Liver (tissue), 9 donors: ENCODE measurements around the gene NCAM1. TPM values are rescaled to one million over a fixed set of nuclear protein-coding genes. Genes with fewer than 3 reads are reported as not detected.

Experiments used
- DNase-seq: peaks from one replicate; pipeline ENCODE4 v3.0.0-alpha.2; 2017; ENCODE audit warnings: low spot score
- H3K27ac ChIP-seq, 2 donors: one replicate each; pipeline ENCODE4 v1.7.0; 2013; ENCODE audit warnings: inconsistent platforms in 2 of 2, low read length in 2 of 2, control low read depth in 1 of 2, low read depth in 1 of 2, mild to moderate bottlenecking in 1 of 2
- H3K27me3 ChIP-seq, 4 donors: one replicate each; pipeline versions ENCODE4 v1.6.1 to v1.7.0; 2013; ENCODE audit warnings: low read length in 3 of 4, inconsistent platforms in 1 of 4, mild to moderate bottlenecking in 1 of 4, moderate library complexity in 1 of 4; ENCODE audit not compliant: control insufficient read depth in 4 of 4, insufficient read depth in 4 of 4
- H3K36me3 ChIP-seq, 4 donors: one replicate each; pipeline versions ENCODE4 v1.6.1 to v1.7.0; 2013; ENCODE audit warnings: low read length in 3 of 4, mild to moderate bottlenecking in 3 of 4, low read depth in 1 of 4, moderate library complexity in 1 of 4; ENCODE audit not compliant: control insufficient read depth in 4 of 4, insufficient read depth in 3 of 4
- H3K4me1 ChIP-seq, 4 donors: one replicate each; pipeline versions ENCODE4 v1.6.1 to v1.7.0; 2013; ENCODE audit warnings: low read length in 3 of 4, mild to moderate bottlenecking in 3 of 4, moderate library complexity in 1 of 4; ENCODE audit not compliant: control insufficient read depth in 4 of 4, insufficient read depth in 4 of 4
- H3K4me3 ChIP-seq, 3 donors: one replicate each; pipeline versions ENCODE4 v1.6.1 to v1.7.0; 2013; ENCODE audit warnings: low read length in 3 of 3, control low read depth in 1 of 3, low read depth in 1 of 3, mild to moderate bottlenecking in 1 of 3
- H3K9ac ChIP-seq, 2 donors: one replicate each; pipeline ENCODE4 v1.7.0; 2013; ENCODE audit warnings: low read length in 2 of 2, mild to moderate bottlenecking in 2 of 2, moderate library complexity in 2 of 2, control low read depth in 1 of 2, low read depth in 1 of 2
- H3K9me3 ChIP-seq, 4 donors: one replicate each; pipeline versions ENCODE4 v1.6.1 to v1.7.0; 2013; ENCODE audit warnings: low read length in 3 of 4; ENCODE audit not compliant: control insufficient read depth in 4 of 4
- EGR1 ChIP-seq, 2 donors: IDR thresholded peaks; 2 replicates each; pipeline ENCODE4 v1.6.1; 2016 to 2018; ENCODE audit warnings: antibody characterized with exemption in 2 of 2, low read depth in 2 of 2
- FOXA1 ChIP-seq: IDR thresholded peaks from 2 replicates; pipeline ENCODE4 v1.6.1; 2016; ENCODE audit warnings: antibody characterized with exemption
- FOXA2 ChIP-seq: IDR thresholded peaks from 2 replicates; pipeline ENCODE4 v1.6.1; 2016; ENCODE audit warnings: antibody characterized with exemption
- GABPA ChIP-seq, 2 donors: IDR thresholded peaks in 1 of 2; conservative IDR thresholded peaks in 1 of 2; 2 replicates each; pipeline ENCODE4 v1.6.1; 2016; ENCODE audit warnings: antibody characterized with exemption in 2 of 2, mild to moderate bottlenecking in 1 of 2, moderate library complexity in 1 of 2
- HNF4A ChIP-seq, 2 donors: conservative IDR thresholded peaks; 2 replicates each; pipeline ENCODE4 v1.6.1; 2016; ENCODE audit warnings: antibody characterized with exemption in 2 of 2, mild to moderate bottlenecking in 2 of 2
- HNF4G ChIP-seq: IDR thresholded peaks from 2 replicates; pipeline ENCODE4 v1.6.1; 2016; ENCODE audit warnings: antibody characterized with exemption
- JUND ChIP-seq, 2 donors: IDR thresholded peaks; 2 replicates each; pipeline ENCODE4 v1.6.1; 2016; ENCODE audit warnings: antibody characterized with exemption in 2 of 2
- NR2F2 ChIP-seq: IDR thresholded peaks from 2 replicates; pipeline ENCODE4 v1.6.1; 2016; ENCODE audit warnings: antibody characterized with exemption
- RXRA ChIP-seq, 2 donors: IDR thresholded peaks; 2 replicates each; pipeline ENCODE4 v1.6.1; 2017 to 2018; ENCODE audit warnings: antibody characterized with exemption in 2 of 2, mild to moderate bottlenecking in 1 of 2
- TAF1 ChIP-seq: conservative IDR thresholded peaks from 2 replicates; pipeline ENCODE4 v1.6.1; 2016; ENCODE audit warnings: antibody characterized with exemption, mild to moderate bottlenecking
- YY1 ChIP-seq: IDR thresholded peaks from 2 replicates; pipeline ENCODE4 v1.6.1; 2016; ENCODE audit warnings: antibody characterized with exemption, mild to moderate bottlenecking
- WGBS: extraction: QIAGEN DNeasy Blood & Tissue Kit; methylation state at CpG from one replicate; pipeline ENCODE4 v1.1.7; 2013; 5-methylcytosine and 5-hydroxymethylcytosine counted together
- polyA plus RNA-seq, 2 donors: library from polyadenylated mRNA; stranded (reverse) in 1 of 2; unstranded in 1 of 2; fragments of 200-250 nt in 1 of 2; fragments of >200 nt in 1 of 2; fragmentation: Nextera tagmentation in 1 of 2; extraction: Ambion mirVana in 1 of 2; gene quantifications; one replicate each; pipeline versions ENCODE4 v1.2.1 to v1.2.3, GENCODE V29; 2013 to 2015
- total RNA-seq, 2 donors: library from RNA; depleted of rRNA; stranded (reverse); fragments of >200 nt; gene quantifications; one replicate each; pipeline ENCODE4 v1.2.3, GENCODE V29; 2014
- TF ChIP-seq, protein P1 (sequence below): fragments of 150-350 bp; IDR thresholded peaks from 2 replicates; pipeline ENCODE4 v1.5.1; 2017; ENCODE audit warnings: improper control_type of control experiment, low read depth, low read length; ENCODE audit not compliant: missing input control
- TF ChIP-seq, protein P2 (sequence below): IDR thresholded peaks from 2 replicates; pipeline ENCODE4 v1.6.1; 2016; ENCODE audit warnings: antibody characterized with exemption
- TF ChIP-seq, protein P3 (sequence below): IDR thresholded peaks from 2 replicates; pipeline ENCODE4 v1.6.1; 2016; ENCODE audit warnings: antibody characterized with exemption
- TF ChIP-seq, protein P4 (sequence below): IDR thresholded peaks from 2 replicates; pipeline ENCODE4 v1.6.1; 2016; ENCODE audit warnings: antibody characterized with exemption, mild to moderate bottlenecking
- donor health status: healthy.
- donor health status: healthy.
- donor health status: healthy.
- donor health status: healthy.
- donor health status: healthy.

Gene NCAM1
- total and polyA plus RNA-seq, 4 donors = 0.65 to 2.1 (median 0.88) TPM

DNA sequence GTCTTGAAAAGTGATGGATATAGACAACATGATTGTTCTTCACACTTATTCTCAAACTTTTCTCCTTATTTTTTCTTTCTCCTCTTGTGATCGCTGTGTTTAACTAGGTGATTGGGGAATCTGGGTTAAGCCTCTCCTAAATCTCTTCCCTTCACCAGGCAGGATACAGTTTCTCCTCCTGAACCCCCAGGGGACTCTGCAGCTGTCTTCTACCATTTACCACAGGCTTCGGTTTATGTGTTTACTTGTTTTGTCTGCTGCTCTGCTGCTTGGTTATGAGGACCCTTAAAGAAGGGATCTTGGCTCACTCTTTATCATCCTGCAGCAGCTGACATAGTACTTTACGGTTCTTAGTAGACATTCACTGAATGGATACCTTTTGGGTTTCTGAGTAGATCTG lies 124.2 kb downstream of the NCAM1 start:
- no peak overlapping the region for H3K27ac ChIP-seq
- DNase-seq = no peak
- H3K9me3 ChIP-seq = no peaks in the 10 kb centered on the region
- peaks cover 0 to 4% (median 0%) of the 10 kb centered on the region in 4 donors for H3K27me3 ChIP-seq
- H3K4me1 ChIP-seq = no peaks in the 10 kb centered on the region
- 67% methylated on average over 3 of the region's 3 CpGs for WGBS
- no peak overlapping the region for H3K4me3 ChIP-seq
- no peaks in the 10 kb centered on the region for H3K36me3 ChIP-seq
- TF ChIP-seq TAF1 = no peak
- TF ChIP-seq, protein P1, sequence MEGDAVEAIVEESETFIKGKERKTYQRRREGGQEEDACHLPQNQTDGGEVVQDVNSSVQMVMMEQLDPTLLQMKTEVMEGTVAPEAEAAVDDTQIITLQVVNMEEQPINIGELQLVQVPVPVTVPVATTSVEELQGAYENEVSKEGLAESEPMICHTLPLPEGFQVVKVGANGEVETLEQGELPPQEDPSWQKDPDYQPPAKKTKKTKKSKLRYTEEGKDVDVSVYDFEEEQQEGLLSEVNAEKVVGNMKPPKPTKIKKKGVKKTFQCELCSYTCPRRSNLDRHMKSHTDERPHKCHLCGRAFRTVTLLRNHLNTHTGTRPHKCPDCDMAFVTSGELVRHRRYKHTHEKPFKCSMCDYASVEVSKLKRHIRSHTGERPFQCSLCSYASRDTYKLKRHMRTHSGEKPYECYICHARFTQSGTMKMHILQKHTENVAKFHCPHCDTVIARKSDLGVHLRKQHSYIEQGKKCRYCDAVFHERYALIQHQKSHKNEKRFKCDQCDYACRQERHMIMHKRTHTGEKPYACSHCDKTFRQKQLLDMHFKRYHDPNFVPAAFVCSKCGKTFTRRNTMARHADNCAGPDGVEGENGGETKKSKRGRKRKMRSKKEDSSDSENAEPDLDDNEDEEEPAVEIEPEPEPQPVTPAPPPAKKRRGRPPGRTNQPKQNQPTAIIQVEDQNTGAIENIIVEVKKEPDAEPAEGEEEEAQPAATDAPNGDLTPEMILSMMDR = no peak
- no peak for TF ChIP-seq JUND (IDR thresholded peaks at IDR 0.05)
- TF ChIP-seq YY1 = no peak
- no peak for TF ChIP-seq HNF4A (conservative IDR thresholded peaks at IDR 0.05)
- TF ChIP-seq, protein P2, sequence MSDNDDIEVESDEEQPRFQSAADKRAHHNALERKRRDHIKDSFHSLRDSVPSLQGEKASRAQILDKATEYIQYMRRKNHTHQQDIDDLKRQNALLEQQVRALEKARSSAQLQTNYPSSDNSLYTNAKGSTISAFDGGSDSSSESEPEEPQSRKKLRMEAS = no peak
- TF ChIP-seq GABPA (IDR thresholded peaks at IDR 0.05 in 1 of 2, conservative IDR thresholded peaks at IDR 0.05 in 1 of 2) = no peak
- TF ChIP-seq, protein P3, sequence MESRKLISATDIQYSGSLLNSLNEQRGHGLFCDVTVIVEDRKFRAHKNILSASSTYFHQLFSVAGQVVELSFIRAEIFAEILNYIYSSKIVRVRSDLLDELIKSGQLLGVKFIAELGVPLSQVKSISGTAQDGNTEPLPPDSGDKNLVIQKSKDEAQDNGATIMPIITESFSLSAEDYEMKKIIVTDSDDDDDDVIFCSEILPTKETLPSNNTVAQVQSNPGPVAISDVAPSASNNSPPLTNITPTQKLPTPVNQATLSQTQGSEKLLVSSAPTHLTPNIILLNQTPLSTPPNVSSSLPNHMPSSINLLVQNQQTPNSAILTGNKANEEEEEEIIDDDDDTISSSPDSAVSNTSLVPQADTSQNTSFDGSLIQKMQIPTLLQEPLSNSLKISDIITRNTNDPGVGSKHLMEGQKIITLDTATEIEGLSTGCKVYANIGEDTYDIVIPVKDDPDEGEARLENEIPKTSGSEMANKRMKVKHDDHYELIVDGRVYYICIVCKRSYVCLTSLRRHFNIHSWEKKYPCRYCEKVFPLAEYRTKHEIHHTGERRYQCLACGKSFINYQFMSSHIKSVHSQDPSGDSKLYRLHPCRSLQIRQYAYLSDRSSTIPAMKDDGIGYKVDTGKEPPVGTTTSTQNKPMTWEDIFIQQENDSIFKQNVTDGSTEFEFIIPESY = no peak
- TF ChIP-seq FOXA2 = no peak
- TF ChIP-seq HNF4G = no peak
- TF ChIP-seq, protein P4, sequence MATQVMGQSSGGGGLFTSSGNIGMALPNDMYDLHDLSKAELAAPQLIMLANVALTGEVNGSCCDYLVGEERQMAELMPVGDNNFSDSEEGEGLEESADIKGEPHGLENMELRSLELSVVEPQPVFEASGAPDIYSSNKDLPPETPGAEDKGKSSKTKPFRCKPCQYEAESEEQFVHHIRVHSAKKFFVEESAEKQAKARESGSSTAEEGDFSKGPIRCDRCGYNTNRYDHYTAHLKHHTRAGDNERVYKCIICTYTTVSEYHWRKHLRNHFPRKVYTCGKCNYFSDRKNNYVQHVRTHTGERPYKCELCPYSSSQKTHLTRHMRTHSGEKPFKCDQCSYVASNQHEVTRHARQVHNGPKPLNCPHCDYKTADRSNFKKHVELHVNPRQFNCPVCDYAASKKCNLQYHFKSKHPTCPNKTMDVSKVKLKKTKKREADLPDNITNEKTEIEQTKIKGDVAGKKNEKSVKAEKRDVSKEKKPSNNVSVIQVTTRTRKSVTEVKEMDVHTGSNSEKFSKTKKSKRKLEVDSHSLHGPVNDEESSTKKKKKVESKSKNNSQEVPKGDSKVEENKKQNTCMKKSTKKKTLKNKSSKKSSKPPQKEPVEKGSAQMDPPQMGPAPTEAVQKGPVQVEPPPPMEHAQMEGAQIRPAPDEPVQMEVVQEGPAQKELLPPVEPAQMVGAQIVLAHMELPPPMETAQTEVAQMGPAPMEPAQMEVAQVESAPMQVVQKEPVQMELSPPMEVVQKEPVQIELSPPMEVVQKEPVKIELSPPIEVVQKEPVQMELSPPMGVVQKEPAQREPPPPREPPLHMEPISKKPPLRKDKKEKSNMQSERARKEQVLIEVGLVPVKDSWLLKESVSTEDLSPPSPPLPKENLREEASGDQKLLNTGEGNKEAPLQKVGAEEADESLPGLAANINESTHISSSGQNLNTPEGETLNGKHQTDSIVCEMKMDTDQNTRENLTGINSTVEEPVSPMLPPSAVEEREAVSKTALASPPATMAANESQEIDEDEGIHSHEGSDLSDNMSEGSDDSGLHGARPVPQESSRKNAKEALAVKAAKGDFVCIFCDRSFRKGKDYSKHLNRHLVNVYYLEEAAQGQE = no peak
- TF ChIP-seq RXRA (IDR thresholded peaks at IDR 0.05) = no peak
- no peak for TF ChIP-seq FOXA1
- no peak for TF ChIP-seq EGR1 (IDR thresholded peaks at IDR 0.05; ENCODE audit: low read depth in 2 of 2)
- H3K9ac ChIP-seq = no peak overlapping the region

DNA sequence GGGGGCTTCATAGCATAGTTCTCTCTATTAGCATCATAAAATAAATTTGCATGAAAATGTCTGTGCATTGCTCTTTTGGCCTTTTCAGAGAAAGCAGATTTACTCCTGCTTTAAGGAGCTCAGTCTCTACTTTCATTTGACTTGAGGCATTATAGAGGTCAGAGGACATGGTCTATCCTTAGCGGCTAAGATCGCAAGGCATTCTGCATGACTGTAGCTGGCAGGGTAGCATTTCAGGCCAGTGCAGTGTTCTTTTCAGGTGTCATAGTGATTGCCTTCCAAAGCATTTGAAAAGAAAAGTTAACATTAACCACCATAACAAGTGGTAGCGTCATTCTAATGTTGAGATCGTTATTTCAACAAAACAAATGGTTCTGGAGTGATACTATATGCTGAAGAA lies 126.5 kb downstream of the NCAM1 start:
- peaks cover 0 to 4% (median 0%) of the 10 kb centered on the region in 4 donors for H3K27me3 ChIP-seq
- no peak overlapping the region for H3K27ac ChIP-seq
- TF ChIP-seq GABPA (IDR thresholded peaks at IDR 0.05 in 1 of 2, conservative IDR thresholded peaks at IDR 0.05 in 1 of 2) = no peak
- no peak for TF ChIP-seq FOXA1
- no peak for TF ChIP-seq EGR1 (IDR thresholded peaks at IDR 0.05; ENCODE audit: low read depth in 2 of 2)
- TF ChIP-seq, protein P3 = no peak
- TF ChIP-seq RXRA (IDR thresholded peaks at IDR 0.05) = no peak
- TF ChIP-seq NR2F2 = no peak
- TF ChIP-seq, protein P4 = no peak
- TF ChIP-seq FOXA2 = no peak
- no peak for TF ChIP-seq HNF4A (conservative IDR thresholded peaks at IDR 0.05)
- TF ChIP-seq, protein P1 = no peak
- no peak overlapping the region for H3K4me3 ChIP-seq
- H3K9ac ChIP-seq = no peak overlapping the region
- DNase-seq = no peak
- H3K9me3 ChIP-seq = no peaks in the 10 kb centered on the region
- WGBS = 69% methylated on average over 4 of the region's 4 CpGs
- no peaks in the 10 kb centered on the region for H3K36me3 ChIP-seq
- no peaks in the 10 kb centered on the region for H3K4me1 ChIP-seq
